Smooth muscle cell (in vitro differentiated cells): ENCODE measurements around the gene HIPK4. TPM values are rescaled to one million over a fixed set of nuclear protein-coding genes. Genes with fewer than 3 reads are reported as not detected.

ENCODE experiments used
- DNase-seq: peaks from one replicate; lab custom pipeline; 2025; ENCODE audit not compliant: unreplicated experiment; lab: John Stamatoyannopoulos, UW
- H2AFZ ChIP-seq: fragments of 200-600 bp; sonication (generic); 2 replicates; pipeline ENCODE4 v1.6.0; 2016; ENCODE audit warnings: antibody characterized with exemption, low read depth, mild to moderate bottlenecking
- H3F3A ChIP-seq: fragments of 200-600 bp; sonication (generic); 2 replicates; pipeline ENCODE4 v1.6.0; 2017; ENCODE audit warnings: antibody characterized with exemption, low read depth
- H3K27ac ChIP-seq: fragments of 200-600 bp; sonication (generic); 2 replicates; pipeline ENCODE4 v1.5.1; 2016; ENCODE audit warnings: low read depth, mild to moderate bottlenecking
- H3K27me3 ChIP-seq: fragments of 200-600 bp; sonication (generic); 2 replicates; pipeline ENCODE4 v1.6.1; 2016; ENCODE audit warnings: low read depth, mild to moderate bottlenecking
- H3K36me3 ChIP-seq: fragments of 200-600 bp; sonication (generic); 2 replicates; pipeline ENCODE4 v1.5.1; 2016; ENCODE audit warnings: low read depth
- H3K4me1 ChIP-seq: fragments of 200-600 bp; sonication (generic); 2 replicates; pipeline ENCODE4 v1.5.1; 2016; ENCODE audit warnings: low read depth
- H3K4me2 ChIP-seq: fragments of 200-600 bp; sonication (generic); 2 replicates; pipeline ENCODE4 v1.6.0; 2016; ENCODE audit warnings: mild to moderate bottlenecking
- H3K4me3 ChIP-seq: fragments of 200-600 bp; sonication (generic); 2 replicates; pipeline ENCODE4 v1.5.1; 2016; ENCODE audit warnings: mild to moderate bottlenecking
- H3K79me2 ChIP-seq: fragments of 200-600 bp; sonication (generic); 2 replicates; pipeline ENCODE4 v1.6.0; 2016; ENCODE audit warnings: low read depth, mild to moderate bottlenecking
- H3K9ac ChIP-seq: fragments of 200-600 bp; sonication (generic); 2 replicates; pipeline ENCODE4 v1.6.0; 2016; ENCODE audit warnings: low read depth
- H3K9me3 ChIP-seq: fragments of 200-600 bp; sonication (generic); replicated peaks from 2 replicates; pipeline ENCODE4 v1.5.1; 2016; ENCODE audit warnings: low read depth
- H4K20me1 ChIP-seq: fragments of 200-600 bp; sonication (generic); 2 replicates; pipeline ENCODE4 v1.6.0; 2016; ENCODE audit warnings: low read depth
- CTCF ChIP-seq: fragments of 200-600 bp; sonication (generic); IDR thresholded peaks from 2 replicates; pipeline ENCODE4 v1.5.1; 2017; ENCODE audit warnings: borderline replicate concordance, mild to moderate bottlenecking, antibody characterized with exemption; ENCODE audit not compliant: insufficient read depth, poor library complexity, severe bottlenecking
- WGBS: methylation state at CpG from one replicate; pipeline ENCODE4 v1.1.7; 2016; ENCODE audit warnings: low lambda C conversion rate; 5-methylcytosine and 5-hydroxymethylcytosine counted together
- polyA plus RNA-seq: library from polyadenylated mRNA; unstranded; fragments of >200 nt; fragmentation: Nextera tagmentation; extraction: Ambion mirVana; gene quantifications from 2 replicates; pipeline ENCODE4 v1.2.1, GENCODE V29; 2016
- total RNA-seq: library from RNA; depleted of rRNA; stranded (reverse); fragments of >200 nt; gene quantifications from 2 replicates; pipeline ENCODE4 v1.2.3, GENCODE V29; 2014

The HIPK4 gene
- total and polyA plus RNA-seq, 2 experiments from 2014 or later, result 0.32 TPM; not detected in 1

DNA sequence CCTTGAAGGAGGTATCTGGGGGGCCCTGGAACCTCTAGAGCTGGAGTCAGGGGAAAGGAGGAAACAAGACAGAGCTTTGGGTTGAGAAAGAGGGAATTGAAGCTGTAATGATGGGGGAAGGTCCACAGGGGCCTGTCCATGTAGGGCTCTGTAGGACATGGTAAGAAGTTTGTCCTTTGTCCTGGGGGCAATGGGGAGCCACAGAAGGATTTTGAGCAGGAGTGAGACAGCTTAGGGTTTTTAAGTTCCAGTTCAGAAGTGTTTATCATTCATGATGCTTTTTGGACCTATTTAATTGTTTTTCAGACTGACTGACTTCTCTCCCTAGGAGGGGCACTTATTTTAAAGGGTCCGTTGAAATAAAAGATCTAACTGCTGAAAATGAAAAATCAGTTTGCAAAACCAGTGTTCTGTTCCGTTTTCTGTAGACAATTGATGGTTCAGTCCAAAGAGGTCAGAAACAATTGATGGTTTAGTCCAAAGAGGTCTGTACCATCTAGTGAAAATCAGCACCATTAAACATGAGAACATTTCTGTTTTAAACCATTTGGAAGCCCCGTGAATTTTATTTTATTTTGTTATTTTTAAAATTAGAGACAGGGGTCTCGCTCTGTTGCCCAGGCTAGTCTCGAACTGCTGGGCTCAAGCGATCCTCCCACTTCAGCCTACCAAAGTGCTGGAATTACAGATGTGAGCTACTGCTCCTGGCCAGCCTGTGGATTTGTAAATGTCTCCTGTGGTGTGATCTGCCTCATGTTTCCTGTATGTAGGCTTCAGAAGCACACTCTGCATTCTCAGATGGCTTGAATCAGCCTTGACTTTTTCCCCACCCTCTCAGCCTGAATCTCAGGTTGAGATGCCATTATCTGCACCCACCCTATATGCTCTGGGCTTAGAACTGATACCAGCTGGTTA lies 33.0 kb downstream of the HIPK4 start:
- no peak for TF ChIP-seq CTCF
- no peaks in the 10 kb centered on the region for H3K9me3 ChIP-seq
- no peak overlapping the region for H2AFZ ChIP-seq
- H3K79me2 ChIP-seq, result peaks cover 23% of the 10 kb centered on the region
- H3K9ac ChIP-seq, result no peak overlapping the region
- DNase-seq, result no peak
- no peak overlapping the region for H3K27ac ChIP-seq
- H3F3A ChIP-seq, result no peaks in the 10 kb centered on the region
- H3K4me3 ChIP-seq, result no peak overlapping the region
- peaks cover 31% of the 10 kb centered on the region for H4K20me1 ChIP-seq
- H3K27me3 ChIP-seq, result no peaks in the 10 kb centered on the region
- WGBS, result 92% methylated on average over 6 of the region's 6 CpGs
- H3K36me3 ChIP-seq, result no peaks in the 10 kb centered on the region
- no peak overlapping the region for H3K4me2 ChIP-seq
- H3K4me1 ChIP-seq, result no peaks in the 10 kb centered on the region

DNA sequence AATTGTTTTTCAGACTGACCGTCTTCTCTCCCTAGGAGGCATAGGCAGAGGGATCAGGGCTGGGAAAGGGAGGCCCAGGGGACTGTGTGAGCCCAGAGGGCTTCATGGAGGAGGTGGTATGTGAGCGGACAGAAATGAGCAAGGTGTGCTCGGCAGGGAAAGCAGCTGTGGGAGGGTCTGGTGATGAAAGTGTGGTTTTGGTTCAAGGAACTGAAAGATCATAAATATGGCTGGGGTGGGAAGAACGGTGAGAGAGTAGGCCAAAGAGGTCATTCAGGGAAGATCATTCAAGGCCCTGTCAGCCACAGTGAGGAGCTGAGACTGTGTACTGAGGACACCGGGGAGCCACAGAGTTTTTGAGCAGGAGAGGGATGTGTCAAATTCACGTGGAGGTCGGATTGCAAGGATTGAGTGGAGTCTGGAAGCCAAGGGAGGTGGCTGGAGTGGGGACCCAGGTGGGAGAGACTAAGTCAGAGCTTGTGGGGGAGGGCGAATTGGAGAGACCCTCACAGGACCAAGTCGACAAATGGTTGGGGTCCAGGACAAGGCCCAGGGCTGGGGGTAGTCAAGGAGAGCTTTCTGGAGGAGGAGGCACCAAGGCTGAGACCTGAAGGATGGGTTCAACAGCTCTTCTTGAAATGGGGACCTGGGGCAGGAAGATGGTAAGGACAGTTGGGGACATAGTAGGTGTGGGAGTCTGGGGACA lies 33.9 kb downstream of the HIPK4 start:
- no peaks in the 10 kb centered on the region for H3K36me3 ChIP-seq
- H2AFZ ChIP-seq, result no peak overlapping the region
- no peak for TF ChIP-seq CTCF
- H3K27ac ChIP-seq, result no peak overlapping the region
- 95% methylated on average over 9 of the region's 9 CpGs for WGBS
- peaks cover 31% of the 10 kb centered on the region for H4K20me1 ChIP-seq
- no peak overlapping the region for H3K4me3 ChIP-seq
- H3K4me1 ChIP-seq, result no peaks in the 10 kb centered on the region
- H3F3A ChIP-seq, result no peaks in the 10 kb centered on the region
- no peaks in the 10 kb centered on the region for H3K9me3 ChIP-seq
- no peak overlapping the region for H3K9ac ChIP-seq
- H3K27me3 ChIP-seq, result no peaks in the 10 kb centered on the region
- no peak overlapping the region for H3K4me2 ChIP-seq
- no peak for DNase-seq
- H3K79me2 ChIP-seq, result peaks cover 23% of the 10 kb centered on the region

- H3K4me2 ChIP-seq, result peak overlapping the region; percentile 93
- DNase-seq, result no peak
- H3K4me3 ChIP-seq, result peak overlapping the region; percentile 88
- no peaks in the 10 kb centered on the region for H4K20me1 ChIP-seq
- H3K4me1 ChIP-seq, result peaks cover 9% of the 10 kb centered on the region
- peak overlapping the region; percentile 80 for H3K9ac ChIP-seq
- H3K36me3 ChIP-seq, result no peaks in the 10 kb centered on the region
- 19% methylated on average over 17 of the region's 17 CpGs for WGBS
- no peaks in the 10 kb centered on the region for H3K9me3 ChIP-seq
- peaks cover 62% of the 10 kb centered on the region for H3K79me2 ChIP-seq
- H3K27ac ChIP-seq, result peak overlapping the region; percentile 10
- no peaks in the 10 kb centered on the region for H3F3A ChIP-seq
- no peak for TF ChIP-seq CTCF
- H3K27me3 ChIP-seq, result no peaks in the 10 kb centered on the region
- peak overlapping the region; percentile 88 for H2AFZ ChIP-seq
These were observed 40.9 kb downstream of the HIPK4 start for GRCh38 chr19:40348961-40349507.
